H1 (cell line): ENCODE data around the gene ZNF689.

ENCODE experiments used
- NANOG ChIP-seq: IDR thresholded peaks from 2 replicates; pipeline ENCODE4 v1.6.1; 2011; ENCODE audit warnings: low read length, low read depth, mild to moderate bottlenecking, inconsistent platforms; ENCODE audit not compliant: insufficient read depth, poor library complexity, severe bottlenecking
- POLR2A ChIP-seq, 2 experiments: IDR thresholded peaks; 1 replicate in 1 of 2; 2 replicates in 1 of 2; pipeline ENCODE4 v1.6.1; 2011; ENCODE audit warnings: low read depth in 2 of 2, low read length in 2 of 2, mild to moderate bottlenecking in 2 of 2; ENCODE audit errors: control extremely low read depth in 1 of 2
- POLR2AphosphoS5 ChIP-seq: IDR thresholded peaks from 2 replicates; pipeline ENCODE4 v1.6.1; 2011; ENCODE audit warnings: low read depth, low read length
- YY1 ChIP-seq: IDR thresholded peaks from 2 replicates; pipeline ENCODE4 v1.6.1; 2011; ENCODE audit warnings: low read depth, mild to moderate bottlenecking, low read length

GRCh38 chr16:30654856-30655255 is 44.7 kb upstream of the ZNF689 start:
- no peak for TF ChIP-seq POLR2AphosphoS5
- TF ChIP-seq NANOG, result no peak
- no peak for TF ChIP-seq POLR2A (IDR thresholded peaks at IDR 0.05; ENCODE audit: control extremely low read depth in 1 of 2, low read depth in 2 of 2, low read length in 2 of 2)
- no peak for TF ChIP-seq YY1
